GM21367 (cell line): Measurements from ENCODE around the gene ZBTB1.
"Not testable (repeated sequence)": the region's sequence is repeated elsewhere in the genome, so short reads cannot be mapped to it uniquely, and the experiment has no call there.

ENCODE experiments used
- ATAC-seq: cut with Tn5 transposase; IDR thresholded peaks from one replicate; pipeline ENCODE4 v1.9.1; 2021; ENCODE audit not compliant: unreplicated experiment

Gene ZBTB1

DNA sequence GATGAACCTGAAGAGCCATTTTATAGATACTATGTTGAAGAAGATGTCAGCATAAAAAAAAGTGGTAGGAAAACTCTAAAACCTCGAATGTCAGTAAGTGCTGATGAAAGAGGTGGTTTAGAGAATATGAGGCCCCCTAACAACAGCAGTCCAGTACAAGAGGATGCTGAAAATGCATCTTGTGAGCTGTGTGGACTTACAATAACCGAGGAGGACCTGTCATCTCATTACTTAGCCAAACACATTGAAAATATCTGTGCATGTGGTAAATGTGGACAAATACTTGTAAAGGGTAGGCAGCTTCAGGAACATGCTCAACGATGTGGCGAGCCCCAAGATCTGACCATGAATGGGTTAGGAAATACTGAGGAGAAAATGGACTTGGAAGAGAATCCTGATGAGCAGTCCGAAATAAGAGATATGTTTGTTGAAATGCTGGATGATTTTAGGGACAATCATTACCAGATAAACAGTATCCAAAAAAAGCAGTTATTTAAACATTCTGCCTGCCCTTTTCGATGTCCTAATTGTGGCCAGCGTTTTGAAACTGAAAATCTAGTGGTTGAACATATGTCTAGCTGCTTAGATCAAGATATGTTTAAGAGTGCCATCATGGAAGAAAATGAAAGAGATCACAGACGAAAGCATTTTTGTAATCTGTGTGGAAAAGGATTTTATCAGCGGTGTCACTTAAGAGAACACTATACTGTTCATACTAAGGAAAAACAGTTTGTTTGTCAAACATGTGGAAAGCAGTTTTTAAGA is 18.2 kb downstream of the ZBTB1 start:
- ATAC-seq: no peak

- ATAC-seq: no peak
Measured at GRCh38 chr14:64525354-64525753, 20.8 kb downstream of the ZBTB1 start.

- ATAC-seq: no peak
Measured at GRCh38 chr14:64531567-64531966, 27.0 kb downstream of the ZBTB1 start.

DNA sequence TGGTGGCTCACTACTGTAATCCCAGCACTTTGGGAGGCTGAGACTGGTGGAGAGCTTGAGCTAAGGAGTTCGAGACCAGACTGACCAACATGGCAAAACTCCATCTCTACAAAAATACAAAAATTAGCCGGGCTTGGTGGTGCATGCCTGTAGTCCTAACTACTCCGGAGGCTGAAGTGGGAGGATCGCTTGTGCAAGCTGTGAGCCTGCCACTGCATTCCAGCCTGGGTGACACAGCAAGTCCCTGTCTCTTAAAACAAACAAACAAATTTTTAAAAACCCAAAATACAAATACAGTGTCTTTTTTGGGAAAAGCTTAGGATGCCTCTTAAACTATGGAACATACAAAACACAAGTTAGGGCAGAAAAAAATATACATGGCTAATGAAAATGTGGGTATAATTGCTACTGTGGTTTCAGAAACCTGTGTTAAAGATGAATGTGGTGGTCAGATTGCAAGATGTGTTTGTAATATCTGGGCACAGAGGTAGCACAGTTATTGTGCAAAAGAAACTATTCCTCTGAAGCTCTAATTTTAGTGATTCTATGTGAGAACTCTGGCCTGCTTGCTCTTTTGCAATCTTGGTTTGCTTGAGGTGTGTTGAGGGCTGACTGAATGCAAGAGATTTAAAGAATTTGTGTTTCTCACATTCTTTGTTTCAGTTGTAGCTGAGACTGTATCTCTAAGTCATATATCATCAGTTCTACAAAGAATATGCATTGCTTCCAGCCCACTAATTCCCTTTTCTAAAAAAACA is 32.1 kb downstream of the ZBTB1 start:
- no peak for ATAC-seq

DNA sequence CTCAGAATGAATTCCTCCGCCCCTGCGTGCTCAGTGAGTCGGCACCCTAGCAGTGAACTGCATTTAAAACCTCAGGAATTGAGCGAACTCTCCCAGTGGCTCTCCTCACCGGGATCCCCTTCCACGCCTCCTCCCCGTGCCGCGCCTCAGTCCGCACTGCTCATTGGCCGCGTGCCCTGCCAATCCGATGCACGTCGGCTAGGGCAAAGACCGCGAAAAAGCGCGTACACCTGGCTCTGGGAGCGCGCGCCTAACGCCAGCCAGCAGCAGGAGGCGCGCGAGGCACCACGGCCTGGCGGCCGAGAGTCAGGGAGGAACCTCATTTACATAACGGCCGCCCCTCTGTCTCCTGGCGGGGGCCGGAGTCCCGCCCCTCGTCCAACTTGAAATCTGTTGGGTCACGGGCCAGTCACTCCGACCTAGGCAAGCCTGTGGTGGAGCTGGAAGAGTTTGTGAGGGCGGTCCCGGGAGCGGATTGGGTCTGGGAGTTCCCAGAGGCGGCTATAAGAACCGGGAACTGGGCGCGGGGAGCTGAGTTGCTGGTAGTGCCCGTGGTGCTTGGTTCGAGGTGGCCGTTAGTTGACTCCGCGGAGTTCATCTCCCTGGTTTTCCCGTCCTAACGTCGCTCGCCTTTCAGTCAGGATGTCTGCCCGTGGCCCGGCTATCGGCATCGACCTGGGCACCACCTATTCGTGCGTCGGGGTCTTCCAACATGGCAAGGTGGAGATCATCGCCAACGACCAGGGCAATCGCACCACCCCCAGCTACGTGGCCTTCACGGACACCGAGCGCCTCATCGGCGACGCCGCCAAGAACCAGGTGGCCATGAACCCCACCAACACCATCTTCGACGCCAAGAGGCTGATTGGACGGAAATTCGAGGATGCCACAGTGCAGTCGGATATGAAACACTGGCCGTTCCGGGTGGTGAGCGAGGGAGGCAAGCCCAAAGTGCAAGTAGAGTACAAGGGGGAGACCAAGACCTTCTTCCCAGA is 35.9 kb downstream of the ZBTB1 start, which contains the start of gene HSPA2:
HSPA2 (plus strand) TSS at position 534 of the 995 bp plus-strand sequence; CDS start at position 643, 109 bp downstream.
- ATAC-seq: peak; percentile 93

DNA sequence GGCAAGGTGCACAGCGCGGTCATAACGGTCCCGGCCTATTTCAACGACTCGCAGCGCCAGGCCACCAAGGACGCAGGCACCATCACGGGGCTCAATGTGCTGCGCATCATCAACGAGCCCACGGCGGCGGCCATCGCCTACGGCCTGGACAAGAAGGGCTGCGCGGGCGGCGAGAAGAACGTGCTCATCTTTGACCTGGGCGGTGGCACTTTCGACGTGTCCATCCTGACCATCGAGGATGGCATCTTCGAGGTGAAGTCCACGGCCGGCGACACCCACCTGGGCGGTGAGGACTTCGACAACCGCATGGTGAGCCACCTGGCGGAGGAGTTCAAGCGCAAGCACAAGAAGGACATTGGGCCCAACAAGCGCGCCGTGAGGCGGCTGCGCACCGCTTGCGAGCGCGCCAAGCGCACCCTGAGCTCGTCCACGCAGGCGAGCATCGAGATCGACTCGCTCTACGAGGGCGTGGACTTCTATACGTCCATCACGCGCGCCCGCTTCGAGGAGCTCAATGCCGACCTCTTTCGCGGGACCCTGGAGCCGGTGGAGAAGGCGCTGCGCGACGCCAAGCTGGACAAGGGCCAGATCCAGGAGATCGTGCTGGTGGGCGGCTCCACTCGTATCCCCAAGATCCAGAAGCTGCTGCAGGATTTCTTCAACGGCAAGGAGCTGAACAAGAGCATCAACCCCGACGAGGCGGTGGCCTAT is 36.8 kb downstream of the ZBTB1 start:
- ATAC-seq: no peak

- ATAC-seq: no peak
Measured at GRCh38 chr14:64541972-64542835, 37.6 kb downstream of the ZBTB1 start.

- no peak for ATAC-seq
Measured at GRCh38 chr14:64542836-64543201, 38.2 kb downstream of the ZBTB1 start.

DNA sequence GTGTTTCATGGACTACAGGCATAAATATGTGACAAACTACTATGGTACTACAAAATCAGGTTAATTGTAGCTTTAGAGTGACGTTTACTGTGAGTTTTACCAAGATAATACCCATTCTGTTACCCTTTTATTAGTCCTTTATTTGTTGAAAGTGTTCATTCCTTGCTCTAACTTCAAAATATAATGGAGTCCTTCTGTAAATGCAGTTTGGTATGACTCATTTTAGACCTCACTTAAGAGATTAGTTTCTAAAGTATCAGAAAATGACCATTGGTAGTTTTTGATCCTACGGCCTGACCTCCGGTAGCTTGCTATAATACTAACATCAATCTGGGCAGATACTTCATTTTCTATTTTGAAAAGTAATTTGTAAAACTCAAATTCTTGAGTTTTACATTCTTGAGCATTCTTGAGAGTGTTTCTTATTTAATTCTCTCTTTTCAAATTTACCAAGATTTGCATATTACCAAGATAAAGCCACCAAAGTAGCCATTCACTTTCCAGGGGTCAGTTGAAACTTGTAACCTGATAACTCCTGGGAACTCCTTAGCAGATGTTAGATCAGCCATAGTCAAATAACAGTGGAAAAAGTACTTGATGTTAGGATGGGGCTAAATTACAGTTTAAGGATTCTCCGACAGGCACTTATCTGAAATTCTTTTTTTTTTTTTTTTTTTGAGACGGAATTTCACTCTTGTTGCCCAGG is 40.2 kb downstream of the ZBTB1 start:
- no peak for ATAC-seq

- ATAC-seq: no peak
Measured at GRCh38 chr14:64549016-64549415, 44.4 kb downstream of the ZBTB1 start.

DNA sequence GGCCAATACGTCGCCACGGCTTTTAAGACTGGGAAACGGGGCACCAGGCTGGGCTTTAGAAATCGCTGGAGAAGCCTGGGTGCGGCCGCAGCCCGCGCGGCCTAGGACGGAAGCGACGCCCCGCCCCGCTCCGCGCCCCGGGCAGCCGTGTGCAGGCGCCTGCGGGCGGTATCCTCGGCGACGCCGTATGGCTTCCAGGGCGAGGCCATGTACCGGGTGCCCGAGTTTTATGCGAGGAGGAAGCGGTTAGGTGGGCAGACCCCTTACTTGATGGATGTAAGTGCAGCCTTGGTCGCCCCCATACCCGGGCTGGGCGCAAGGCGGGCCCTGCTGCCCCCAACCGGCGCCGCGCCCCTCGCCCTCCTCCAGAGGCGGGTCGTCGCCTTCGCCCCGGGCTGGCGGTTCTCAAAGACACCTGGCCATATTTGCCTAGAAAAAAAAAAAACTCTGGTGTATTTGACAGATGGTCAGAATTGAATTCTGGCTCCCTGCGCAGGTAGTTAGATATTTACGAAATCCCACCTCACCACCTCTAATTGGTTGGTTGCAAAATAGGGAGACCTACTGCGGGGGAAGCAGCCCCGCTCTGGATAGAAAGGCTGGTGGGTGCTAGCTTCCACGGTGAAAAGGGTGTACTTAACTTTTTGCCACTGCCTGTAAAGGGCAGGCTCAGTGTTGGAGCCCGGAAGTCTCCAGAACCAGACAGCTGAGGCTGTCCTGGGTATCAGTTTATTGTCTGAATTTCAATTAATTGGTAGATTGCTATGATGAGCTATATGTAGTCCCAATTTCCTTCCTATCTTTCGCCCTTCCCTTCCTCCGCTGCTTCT is 45.4 kb downstream of the ZBTB1 start, which contains the start of gene PPP1R36:
PPP1R36 (plus strand) TSS at position 171 of the 830 bp plus-strand sequence; CDS start at position 208, 37 bp downstream.
- no peak for ATAC-seq

DNA sequence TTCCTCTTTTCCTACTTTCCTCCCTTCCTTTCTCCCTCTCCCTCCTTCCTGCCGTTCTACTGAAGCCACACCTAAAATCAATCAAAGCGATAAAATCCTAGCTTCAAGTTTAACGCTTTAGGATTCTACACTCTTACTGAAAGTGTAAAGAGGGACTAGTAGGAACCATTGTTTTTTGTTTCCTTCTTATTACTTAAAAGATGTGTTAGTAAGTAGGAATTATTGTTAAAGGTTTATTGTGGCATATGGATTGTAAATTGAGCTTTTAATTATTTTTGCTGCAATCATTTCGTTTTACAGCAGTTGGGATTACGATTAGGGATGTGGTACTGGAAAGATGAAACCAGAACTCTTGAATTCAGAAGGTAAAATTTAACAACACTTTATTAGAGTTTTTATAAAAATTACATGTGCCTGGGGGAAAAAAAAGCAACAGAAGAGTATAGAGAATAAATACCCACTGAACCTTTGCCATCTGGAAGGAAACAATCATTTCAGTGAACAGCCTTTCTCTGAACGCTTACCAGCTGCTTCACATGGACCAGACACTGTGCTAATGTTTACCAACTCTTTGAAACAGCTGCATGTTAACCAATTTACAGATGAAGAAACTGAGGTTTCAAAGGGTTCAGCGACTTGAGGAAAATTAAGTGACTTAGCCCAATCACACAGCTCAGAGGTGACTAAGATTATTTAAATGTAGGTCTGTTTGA is 46.2 kb downstream of the ZBTB1 start:
- no peak for ATAC-seq

DNA sequence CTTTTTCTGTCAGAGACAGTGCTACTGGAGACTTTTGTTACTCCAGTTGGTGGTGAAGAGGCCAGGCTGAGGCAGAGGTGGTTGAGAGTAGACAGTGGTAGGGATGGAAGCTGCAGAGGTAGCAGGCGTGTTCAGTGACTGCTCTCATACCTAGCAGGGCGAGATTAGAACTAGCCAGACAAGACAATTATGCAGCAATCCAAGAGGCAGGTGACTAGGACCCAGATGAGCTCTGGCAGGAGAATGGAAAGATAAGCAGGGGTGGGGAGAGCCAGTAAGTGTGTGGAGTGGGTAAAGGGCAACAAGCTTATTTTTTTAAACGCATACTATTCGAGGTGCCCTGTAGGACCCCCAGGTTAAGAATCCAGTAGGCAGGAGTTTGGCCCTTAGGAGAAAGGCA is 50.0 kb downstream of the ZBTB1 start:
- no peak for ATAC-seq

DNA sequence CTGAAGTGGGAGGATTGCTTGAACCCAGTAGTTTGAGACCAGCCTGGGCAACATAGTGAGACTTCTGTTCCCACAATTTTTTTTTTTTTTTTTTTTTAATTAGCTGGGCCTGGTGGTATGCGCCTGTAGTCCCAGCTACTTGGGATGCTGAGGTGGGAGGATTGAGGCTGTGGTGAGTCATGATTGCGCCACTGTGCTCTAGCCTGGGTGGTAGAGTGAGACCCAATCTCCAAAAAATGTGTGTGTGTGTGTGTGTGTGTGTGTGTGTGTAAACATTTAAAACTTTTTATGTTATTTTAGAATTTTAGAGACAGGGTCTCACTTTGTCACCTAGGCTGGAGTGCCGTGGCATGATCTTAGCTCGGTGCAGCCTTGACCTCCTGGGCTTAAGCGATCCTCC is 52.0 kb downstream of the ZBTB1 start:
- no peak for ATAC-seq

DNA sequence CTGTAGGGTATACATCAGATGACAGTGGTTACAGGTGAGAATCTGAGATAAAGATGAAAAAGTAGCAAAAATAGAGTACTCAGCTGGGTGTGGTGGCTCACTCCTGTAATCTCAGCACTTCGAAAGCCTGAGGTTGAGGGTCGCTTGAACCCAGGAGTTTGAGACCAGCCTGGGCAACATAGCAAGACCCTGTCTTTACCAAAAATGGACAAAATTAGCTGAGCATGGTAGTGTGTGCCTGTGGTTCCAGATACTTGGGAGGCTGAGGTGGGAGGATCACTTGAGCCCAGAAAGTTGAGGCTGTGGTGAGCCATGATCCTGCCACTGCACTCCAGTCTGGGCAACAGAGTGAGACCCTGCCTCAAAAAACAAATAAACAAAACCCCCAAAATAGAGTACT is 53.6 kb downstream of the ZBTB1 start:
- not testable (repeated sequence) for ATAC-seq

GRCh38 chr14:64561631-64562030 is 57.1 kb downstream of the ZBTB1 start:
- no peak for ATAC-seq

GRCh38 chr14:64562436-64562835 is 57.9 kb downstream of the ZBTB1 start:
- no peak for ATAC-seq
